ENCODE data around the gene PCTP.
A peak's percentile ranks its signal among the peaks of the same experiment; 100 is the strongest.

- TF ChIP-seq CTCF (IDR thresholded peaks at IDR 0.05) (no peak), POLR2A (IDR thresholded peaks at IDR 0.05) (no peak), EP300 (IDR thresholded peaks at IDR 0.05) (peak in 3 of 4 donors; percentile 19 to 88 (median 65))
Observed at GRCh38 chr17:55730808-55731207, 20.0 kb upstream of the PCTP start.
